T47D (cell line): ENCODE data around the gene NAA25.
"Not testable (repeated sequence)": the region's sequence is repeated elsewhere in the genome, so short reads cannot be mapped to it uniquely, and the experiment has no call there.

ENCODE experiments used
- DNase-seq, 2 experiments: peaks; one replicate each; pipeline versions ENCODE4 v3.0.0 to v3.0.0-alpha.2; 2011 to 2012; ENCODE audit warnings: low read depth in 1 of 2, low spot score in 1 of 2
- JUND ChIP-seq: IDR thresholded peaks from 2 replicates; pipeline ENCODE4 v1.6.1; 2012; ENCODE audit warnings: low read depth
- in situ Hi-C: cut with HindIII; loops from 2 replicates; pipeline ENCODE4 v1.10.0; 2016; ENCODE audit warnings: low sequenced_read_pairs, low pct_unique_long_range_greater_than_20kb

Gene NAA25

DNA sequence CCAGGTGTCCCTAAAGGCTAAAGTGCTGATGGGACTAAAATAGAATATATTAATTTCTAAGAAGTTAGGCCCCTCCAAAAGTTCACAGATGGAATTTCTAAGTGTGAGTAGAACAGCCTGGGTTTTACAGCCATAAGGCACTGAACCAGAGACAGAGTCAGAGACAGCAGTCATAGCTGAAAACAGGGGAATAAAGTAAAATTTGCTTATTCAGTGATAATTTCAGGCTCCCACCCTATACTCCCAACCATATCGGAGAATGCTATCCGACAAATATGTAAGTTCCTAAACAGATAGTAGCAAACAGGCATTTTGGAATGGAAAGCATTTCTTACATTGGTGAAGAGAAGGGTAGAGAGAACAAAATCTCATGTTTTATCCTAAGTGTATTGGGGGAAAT is 45.3 kb downstream of the NAA25 start:
- no peak for DNase-seq
- in situ Hi-C loops, result no loop called here

GRCh38 chr12:112061137-112061536 is 47.4 kb downstream of the NAA25 start:
- DNase-seq, result no peak
- no peak for TF ChIP-seq JUND
- in situ Hi-C loops, result no loop called here

More for the DNA sequence above, 45.3 kb downstream of the NAA25 start:
- no peak for TF ChIP-seq JUND

DNA sequence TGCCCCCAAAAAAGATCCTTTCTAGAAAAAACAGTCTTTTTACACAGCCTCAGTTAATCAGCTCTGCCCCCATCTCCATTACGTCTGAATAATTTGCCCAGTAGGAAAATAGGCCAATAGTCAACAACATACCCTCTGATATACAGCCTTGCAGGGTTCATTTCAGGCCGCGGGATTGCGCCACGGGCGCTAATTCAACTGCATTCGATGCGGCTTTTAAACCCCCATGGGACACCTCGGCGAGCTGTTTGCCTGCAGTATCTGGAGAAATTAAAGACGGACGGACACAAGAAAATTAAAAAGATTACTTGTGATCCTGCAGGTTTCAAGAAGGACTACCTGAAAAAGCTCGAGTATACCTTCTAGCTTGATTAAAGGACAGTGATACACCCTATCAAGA is 59.2 kb downstream of the NAA25 start:
- no peak for DNase-seq
- no peak for TF ChIP-seq JUND
- in situ Hi-C loops, result no loop called here

DNA sequence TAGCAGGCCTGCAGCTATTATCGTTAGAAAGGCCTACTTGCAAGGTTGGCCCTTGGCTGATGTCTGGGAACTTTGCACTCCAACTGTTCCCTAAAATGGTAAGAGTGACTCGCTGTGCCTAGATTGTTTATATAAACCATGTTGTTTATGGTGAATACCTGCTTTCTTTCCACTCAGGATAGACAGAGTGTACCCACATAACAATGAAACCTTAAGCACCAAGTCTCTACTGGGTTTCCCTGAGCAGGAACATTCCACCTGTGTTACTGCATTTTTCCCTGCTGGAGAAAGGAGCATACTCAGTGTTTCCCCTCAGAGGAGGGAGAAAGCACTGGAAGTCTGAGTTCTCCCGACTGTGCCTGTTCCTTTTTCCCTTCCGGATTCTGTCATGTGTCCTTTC is 62.6 kb downstream of the NAA25 start:
- DNase-seq, result no peak
- in situ Hi-C loops, result no loop called here
- no peak for TF ChIP-seq JUND

DNA sequence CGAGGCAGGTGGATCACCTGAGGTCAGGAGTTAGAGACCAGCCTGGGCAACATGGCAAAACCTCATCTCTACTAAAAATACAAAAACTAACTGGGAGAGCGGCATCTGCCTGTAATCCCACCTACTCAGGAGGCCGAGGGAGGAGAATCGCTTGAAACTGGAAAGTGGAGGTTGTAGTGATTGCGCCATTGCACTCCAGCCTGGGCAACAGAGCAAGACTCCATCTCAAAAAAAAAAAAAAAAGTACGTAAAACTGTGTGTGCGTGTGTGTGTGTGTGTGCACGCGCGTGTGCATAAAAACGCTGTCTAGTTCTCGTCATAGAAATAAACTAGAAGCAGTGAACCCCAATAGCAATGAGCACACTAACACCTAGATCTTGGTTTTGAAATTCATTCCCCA is 72.0 kb downstream of the NAA25 start:
- in situ Hi-C loops, DNase-seq: not testable (repeated sequence)

- no peak for DNase-seq
- no peak for TF ChIP-seq JUND
- in situ Hi-C loops, result no loop called here
Measured at GRCh38 chr12:112035219-112035785, 73.3 kb downstream of the NAA25 start.

GRCh38 chr12:112032292-112032691 is 76.3 kb downstream of the NAA25 start:
- in situ Hi-C loops, result no loop called here
- no peak for DNase-seq
- no peak for TF ChIP-seq JUND

GRCh38 chr12:112031472-112031871 is 77.1 kb downstream of the NAA25 start:
- TF ChIP-seq JUND, result no peak
- in situ Hi-C loops, result no loop called here
- no peak for DNase-seq

DNA sequence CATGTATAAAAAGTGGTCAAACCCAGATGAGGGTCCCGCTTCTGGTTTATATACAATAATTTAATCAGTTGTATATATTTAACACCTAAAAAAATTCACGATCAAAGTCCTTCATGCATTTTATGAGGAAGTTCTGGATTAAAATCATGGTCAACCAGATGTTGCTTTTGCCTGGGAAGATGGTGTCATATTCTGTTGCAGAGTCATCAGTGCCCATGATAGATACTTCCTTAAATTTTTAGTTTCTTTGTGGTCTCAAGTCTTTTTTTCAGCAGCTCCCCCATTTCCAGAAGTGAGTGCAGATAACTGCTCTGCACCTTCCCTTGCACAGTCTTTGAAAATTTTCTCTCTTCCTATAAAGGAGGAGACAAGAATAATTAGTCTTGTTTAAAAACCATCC is 79.3 kb downstream of the NAA25 start:
- TF ChIP-seq JUND, result no peak
- in situ Hi-C loops, result no loop called here
- DNase-seq, result no peak

GRCh38 chr12:112025808-112026375 is 82.7 kb downstream of the NAA25 start:
- TF ChIP-seq JUND, result no peak
- in situ Hi-C loops, result no loop called here
- DNase-seq, result peak in 1 of 2 experiments; percentile 32

- in situ Hi-C loops, result no loop called here
- no peak for TF ChIP-seq JUND
- DNase-seq, result no peak
Measured at GRCh38 chr12:112023759-112024396, 84.7 kb downstream of the NAA25 start.

DNA sequence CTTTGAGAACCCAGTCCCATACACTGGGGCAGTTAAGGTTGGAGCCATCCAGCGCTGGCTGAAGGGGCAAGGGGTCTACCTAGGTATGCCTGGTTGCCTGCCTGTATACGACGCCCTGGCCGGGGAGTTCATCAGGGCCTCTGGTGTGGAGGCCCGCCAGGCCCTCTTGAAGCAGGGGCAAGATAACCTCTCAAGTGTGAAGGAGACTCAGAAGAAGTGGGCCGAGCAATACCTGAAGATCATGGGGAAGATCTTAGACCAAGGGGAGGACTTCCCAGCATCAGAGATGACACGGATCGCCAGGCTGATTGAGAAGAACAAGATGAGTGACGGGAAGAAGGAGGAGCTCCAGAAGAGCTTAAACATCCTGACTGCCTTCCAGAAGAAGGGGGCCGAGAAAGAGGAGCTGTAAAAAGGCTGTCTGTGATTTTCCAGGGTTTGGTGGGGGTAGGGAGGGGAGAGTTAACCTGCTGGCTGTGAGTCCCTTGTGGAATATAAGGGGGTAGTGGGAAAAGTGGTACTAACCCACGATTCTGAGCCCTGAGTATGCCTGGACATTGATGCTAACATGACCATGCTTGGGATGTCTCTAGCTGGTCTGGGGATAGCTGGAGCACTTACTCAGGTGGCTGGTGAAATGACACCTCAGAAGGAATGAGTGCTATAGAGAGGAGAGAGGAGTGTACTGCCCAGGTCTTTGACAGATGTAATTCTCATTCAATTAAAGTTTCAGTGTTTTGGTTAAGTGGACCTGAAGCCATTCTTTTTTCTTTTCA is 86.2 kb downstream of the NAA25 start:
- TF ChIP-seq JUND, result no peak
- in situ Hi-C loops, result no loop called here
- DNase-seq, result no peak

DNA sequence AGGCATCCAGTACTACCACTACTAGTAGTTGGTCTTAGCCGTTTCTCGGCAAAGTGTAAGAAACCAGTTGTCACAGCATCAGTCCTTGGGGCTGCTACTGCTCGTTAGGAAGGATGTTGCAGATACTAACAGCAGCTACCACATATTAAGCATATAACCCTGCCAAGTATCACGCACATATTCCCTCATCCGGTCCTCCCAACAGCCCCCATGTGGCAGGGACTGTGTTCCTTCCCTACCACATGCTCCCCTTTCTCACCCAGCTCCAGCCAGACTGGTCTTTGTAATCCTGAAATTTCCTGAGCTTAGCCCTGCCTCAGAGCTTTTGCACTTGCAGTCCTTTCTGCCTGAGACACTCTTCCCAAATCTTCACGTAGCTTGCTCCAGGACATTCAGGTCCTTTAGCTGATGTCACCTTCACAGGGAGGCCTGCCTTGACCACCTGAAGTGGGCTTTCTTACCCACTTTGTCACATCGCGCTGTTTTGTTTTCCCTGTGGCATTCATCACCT is 87.6 kb downstream of the NAA25 start:
- no peak for TF ChIP-seq JUND
- no peak for DNase-seq
- in situ Hi-C loops, result no loop called here
